ENCODE data around the gene PLCD3. TPM values are rescaled to one million over a fixed set of nuclear protein-coding genes. Genes with fewer than 3 reads are reported as not detected.

The PLCD3 gene
- total and polyA plus RNA-seq, 9 of the 15 experiments (the other 6 are each of a cell fraction or from before 2014, with no cell fraction given) = 0.20 to 22.6 (median 7.5) TPM

GRCh38 chr17:45148183-45149036 lies 16.1 kb upstream of the PLCD3 start, which contains the start of gene HEXIM1 (continued):
- peak; percentile 94 for TF ChIP-seq SETDB1 (IDR thresholded peaks at IDR 0.05; ENCODE audit: low read length)
- no peak for TF ChIP-seq REST (IDR thresholded peaks at IDR 0.05; ENCODE audit: borderline replicate concordance)
- TF ChIP-seq REST (CRISPR knock-in tag; IDR thresholded peaks at IDR 0.05; ENCODE audit: low read depth) = peak; percentile 71; the same call in 1 of the 2 replicates
- TF ChIP-seq ZNF57 (CRISPR knock-in tag; IDR thresholded peaks at IDR 0.05) = peak; percentile 75; the same call in 1 of the 2 replicates
- peak; percentile 98 for TF ChIP-seq HLTF (IDR thresholded peaks at IDR 0.05)
- peak; percentile 99 for TF ChIP-seq ILF3 (IDR thresholded peaks at IDR 0.05; ENCODE audit: borderline replicate concordance)
- TF ChIP-seq E2F3 (CRISPR knock-in tag; IDR thresholded peaks at IDR 0.05) = peak; percentile 54; the same call in 1 of the 2 replicates
- no peak for TF ChIP-seq PURB (CRISPR knock-in tag; IDR thresholded peaks at IDR 0.05; ENCODE audit: low read depth)
- peak; percentile 48 to 51; a peak in 3 of 4 replicates for TF ChIP-seq TBL1XR1 (IDR thresholded peaks at IDR 0.05; ENCODE audit: low read length in 2 of 2)
- no peak for TF ChIP-seq DIDO1 (tag; IDR thresholded peaks at IDR 0.05; ENCODE audit: low read depth)
- peak; percentile 27; the same call in 1 of the 2 replicates for TF ChIP-seq ZNF324 (CRISPR knock-in tag; IDR thresholded peaks at IDR 0.05)
- 0 out of 2 replicates have a peak, but pooled peaks have one; percentile 54 for TF ChIP-seq MEF2D (tag; conservative IDR thresholded peaks at IDR 0.05; ENCODE audit: low read depth)
- TF ChIP-seq ZBTB33 (CRISPR knock-in tag; IDR thresholded peaks at IDR 0.05) = no peak
- TF ChIP-seq CBX1 (IDR thresholded peaks at IDR 0.05; ENCODE audit: low read depth) = peak; percentile 99
- peak; percentile 89 for TF ChIP-seq SNRNP70 (optimal IDR thresholded peaks at IDR 0.05; ENCODE audit: low read depth, low read length)
- TF ChIP-seq DDX20 (tag; IDR thresholded peaks at IDR 0.05; ENCODE audit: low read depth) = no peak

Measured in K562 (cell line).